Hippocampal formation (tissue), 2 donors: ENCODE data around the gene MRPL9.

Experiments used
- DNase-seq, 2 donors: peaks; one replicate each; lab custom pipeline; 2025; lab: John Stamatoyannopoulos, UW

Gene MRPL9

GRCh38 chr1:151729966-151730291 lies 33.4 kb downstream of the MRPL9 start:
- DNase-seq = no peak

GRCh38 chr1:151729157-151729965 lies 33.9 kb downstream of the MRPL9 start:
- DNase-seq = no peak

GRCh38 chr1:151728151-151729054 lies 34.9 kb downstream of the MRPL9 start:
- peak; percentile 57 to 63 for DNase-seq

GRCh38 chr1:151723726-151724370 lies 39.4 kb downstream of the MRPL9 start:
- DNase-seq = no peak

GRCh38 chr1:151721788-151722510 lies 41.3 kb downstream of the MRPL9 start:
- DNase-seq = no peak

GRCh38 chr1:151720974-151721787 lies 42.1 kb downstream of the MRPL9 start, which contains the start of gene RIIAD1:
Gene RIIAD1, plus strand, starts transcription at chr1:151721522. Its CDS starts 15 bp downstream, at chr1:151721537.
- no peak for DNase-seq

GRCh38 chr1:151720554-151720953 lies 42.7 kb downstream of the MRPL9 start:
- DNase-seq = no peak

- DNase-seq = no peak
Observed at GRCh38 chr1:151720125-151720524, 43.2 kb downstream of the MRPL9 start.

- DNase-seq = no peak
Observed at GRCh38 chr1:151718666-151719065, 44.6 kb downstream of the MRPL9 start.

GRCh38 chr1:151718011-151718431 lies 45.3 kb downstream of the MRPL9 start:
- DNase-seq = no peak

GRCh38 chr1:151716771-151717631 lies 46.3 kb downstream of the MRPL9 start, which contains the start of gene CELF3:
Gene CELF3, minus strand, starts transcription at chr1:151716803. Its CDS starts 783 bp downstream, at chr1:151716020.
- peak; percentile 42 to 77 for DNase-seq

GRCh38 chr1:151716405-151716762 lies 46.9 kb downstream of the MRPL9 start:
- DNase-seq = no peak

- no peak for DNase-seq
Observed at GRCh38 chr1:151715726-151716404, 47.4 kb downstream of the MRPL9 start.

GRCh38 chr1:151714820-151715725 lies 48.2 kb downstream of the MRPL9 start:
- DNase-seq = no peak

- no peak for DNase-seq
Observed at GRCh38 chr1:151713874-151714273, 49.4 kb downstream of the MRPL9 start.

GRCh38 chr1:151713044-151713443 lies 50.3 kb downstream of the MRPL9 start:
- DNase-seq = no peak

GRCh38 chr1:151711951-151712350 lies 51.3 kb downstream of the MRPL9 start:
- no peak for DNase-seq
